ENCODE data around the gene KPNA4.
"Not testable (repeated sequence)": the region's sequence is repeated elsewhere in the genome, so short reads cannot be mapped to it uniquely, and the experiment has no call there.

The KPNA4 gene

DNA sequence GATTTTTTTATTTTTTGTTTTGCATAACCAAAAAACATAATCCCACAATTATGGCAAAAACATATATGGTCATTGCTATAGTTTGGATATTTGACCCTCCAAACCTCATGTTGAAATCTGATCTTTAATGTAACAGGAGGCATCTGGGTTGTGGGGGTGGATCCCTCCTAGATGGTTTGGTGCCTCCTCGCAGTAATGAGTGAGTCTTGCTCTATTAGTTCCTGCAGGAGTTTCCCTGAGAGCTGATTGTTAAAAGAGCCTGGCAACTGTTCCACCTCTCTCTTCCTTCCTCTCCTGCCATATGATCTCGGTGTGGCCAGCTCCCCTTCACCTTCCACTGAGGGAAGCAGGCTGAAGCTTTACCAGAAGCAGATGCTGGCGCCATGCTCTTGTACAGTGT is 82.6 kb downstream of the KPNA4 start:
- no peak for ATAC-seq

DNA sequence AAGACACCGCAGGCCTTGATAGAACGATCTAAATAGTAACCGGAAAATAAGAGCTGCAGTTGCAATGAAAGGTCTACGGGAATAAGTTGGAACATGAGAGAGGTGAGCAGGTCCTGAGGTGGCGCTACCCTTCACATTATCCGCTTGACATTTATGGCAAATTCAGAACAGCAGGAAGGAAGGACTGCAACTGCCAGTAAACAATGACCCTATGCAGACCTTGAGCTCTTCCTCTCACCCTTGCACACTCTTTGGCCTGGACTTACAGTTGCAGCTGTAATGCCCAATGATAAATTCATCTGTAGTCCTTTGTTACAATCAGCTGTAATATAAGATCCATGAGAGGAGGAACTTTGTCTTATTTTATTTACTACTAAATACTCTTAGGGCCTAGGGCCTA is 83.5 kb downstream of the KPNA4 start:
- ATAC-seq: no peak

DNA sequence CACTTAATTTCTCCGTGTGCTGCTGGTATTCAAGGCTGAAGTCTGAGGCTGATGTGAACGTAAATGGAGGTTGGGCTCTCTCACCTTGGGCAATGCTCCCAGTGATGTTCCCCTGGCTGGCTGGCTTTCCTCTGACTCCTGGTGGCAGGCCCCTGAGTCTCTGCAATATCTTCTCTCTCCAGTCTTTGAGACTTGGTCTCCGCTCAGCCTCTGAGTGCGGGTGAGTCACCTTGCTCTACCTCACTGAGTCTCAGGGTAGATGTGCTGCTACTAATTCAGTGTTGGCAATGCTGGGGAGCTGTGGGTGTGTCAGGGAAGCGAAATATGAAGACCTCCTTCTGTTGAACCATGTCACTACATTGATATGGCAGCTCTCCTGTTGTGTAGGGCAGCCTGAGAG is 84.4 kb downstream of the KPNA4 start:
- no peak for ATAC-seq

DNA sequence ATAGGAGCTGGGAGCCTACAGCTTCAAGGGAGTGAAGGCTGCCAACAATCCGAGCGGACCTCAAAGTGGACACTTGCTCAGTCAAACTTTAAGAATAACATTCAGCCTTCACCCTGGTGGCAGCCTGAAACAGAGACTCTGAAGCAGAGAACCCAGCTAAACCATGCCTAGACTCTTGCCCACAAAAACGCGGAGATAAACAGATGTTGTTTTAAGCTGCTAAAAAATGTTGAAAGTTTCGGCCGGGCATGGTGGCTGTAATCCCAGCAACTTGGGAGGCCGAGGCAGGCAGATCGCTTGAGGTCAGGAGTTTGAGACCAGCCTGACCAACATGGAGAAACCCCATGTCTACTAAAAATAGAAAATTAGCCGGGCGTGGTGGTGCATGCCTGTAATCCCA is 86.0 kb downstream of the KPNA4 start:
- ATAC-seq: no peak

- ATAC-seq: no peak
Measured at GRCh38 chr3:160478338-160478737, 87.0 kb downstream of the KPNA4 start.

DNA sequence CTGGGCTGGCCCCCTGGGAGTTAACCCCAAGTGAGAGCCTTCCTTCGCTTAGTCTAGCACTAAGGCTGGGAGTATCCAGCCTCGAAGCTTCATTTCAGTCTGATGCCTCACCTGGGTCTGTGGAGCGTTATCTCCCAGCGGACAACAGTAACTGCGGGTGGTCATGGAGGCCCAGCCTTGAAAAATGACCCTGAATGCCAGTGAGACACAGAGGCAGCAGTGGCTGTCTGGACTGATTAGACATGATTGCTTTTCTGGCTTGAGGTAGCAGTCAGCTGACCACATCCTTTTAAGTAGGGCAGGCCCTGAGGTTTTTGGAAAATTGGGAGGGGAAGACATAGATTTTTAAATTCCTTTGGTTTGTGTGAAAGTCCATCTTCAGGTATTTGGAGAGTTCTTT is 87.6 kb downstream of the KPNA4 start:
- ATAC-seq: no peak

GRCh38 chr3:160475884-160476283 is 89.5 kb downstream of the KPNA4 start:
- no peak for ATAC-seq

DNA sequence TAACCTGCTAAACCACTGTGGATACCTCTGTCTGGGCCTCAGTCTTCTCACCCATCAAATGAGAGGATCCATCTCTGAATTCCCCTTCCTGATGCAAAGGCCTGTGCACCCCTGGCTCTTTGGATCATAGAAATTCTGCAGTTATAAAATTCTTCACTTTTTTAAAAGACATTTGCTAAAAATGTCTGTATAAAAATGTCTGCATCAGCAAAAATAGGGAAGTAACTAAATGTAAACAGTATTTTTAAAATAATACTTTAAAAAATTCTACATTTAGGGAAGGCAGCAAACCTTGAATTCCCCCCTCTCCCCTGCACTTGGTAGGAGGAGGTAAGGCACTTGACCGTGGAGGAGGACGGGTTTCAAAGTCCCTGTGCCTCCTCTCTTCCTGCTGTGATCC is 90.2 kb downstream of the KPNA4 start:
- ATAC-seq: no peak

DNA sequence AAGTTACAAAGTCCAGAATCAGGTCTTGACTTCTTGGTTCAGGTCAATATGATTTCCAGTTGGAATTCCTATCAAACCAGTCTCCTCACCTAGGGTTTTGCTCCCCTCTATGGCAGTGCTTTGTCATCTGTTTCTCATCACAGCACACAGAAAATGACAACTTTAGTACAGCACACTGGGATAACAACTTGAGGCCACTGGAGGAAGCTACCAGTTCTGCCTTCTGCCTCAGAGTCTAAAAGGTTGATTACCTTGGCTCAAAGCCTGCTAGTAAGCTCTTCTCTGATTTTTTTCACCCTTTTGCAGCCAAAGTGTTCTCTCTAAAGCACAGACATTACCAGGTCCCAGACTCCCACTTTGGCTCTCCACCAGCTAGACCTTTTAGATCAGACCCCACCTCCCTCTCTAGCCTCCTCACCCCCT is 90.9 kb downstream of the KPNA4 start:
- no peak for ATAC-seq

GRCh38 chr3:160473978-160474377 is 91.4 kb downstream of the KPNA4 start:
- no peak for ATAC-seq

- no peak for ATAC-seq
Measured at GRCh38 chr3:160473221-160473620, 92.2 kb downstream of the KPNA4 start.

GRCh38 chr3:160472344-160472743 is 93.0 kb downstream of the KPNA4 start:
- ATAC-seq: no peak

GRCh38 chr3:160471892-160472291 is 93.5 kb downstream of the KPNA4 start:
- ATAC-seq: no peak

DNA sequence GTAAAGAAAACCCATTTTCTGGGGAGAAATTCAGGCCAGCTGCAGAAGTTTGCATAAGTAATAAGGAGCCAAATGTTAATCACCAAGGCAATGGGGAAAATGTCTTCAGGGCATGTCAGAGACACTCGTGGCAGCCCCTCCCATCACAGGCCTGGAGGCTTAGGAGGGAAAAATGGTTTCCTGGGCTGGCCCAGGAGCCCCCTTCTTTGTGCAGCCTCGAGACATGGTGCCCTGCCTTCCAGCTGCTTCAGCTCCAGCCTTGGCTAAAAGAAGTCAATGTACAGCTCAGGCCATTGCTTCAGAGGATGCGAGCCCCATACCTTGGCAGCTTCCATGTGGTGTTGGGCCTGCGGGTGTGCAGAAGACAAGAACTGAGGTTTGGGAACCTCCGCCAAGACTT is 95.2 kb downstream of the KPNA4 start:
- no peak for ATAC-seq

DNA sequence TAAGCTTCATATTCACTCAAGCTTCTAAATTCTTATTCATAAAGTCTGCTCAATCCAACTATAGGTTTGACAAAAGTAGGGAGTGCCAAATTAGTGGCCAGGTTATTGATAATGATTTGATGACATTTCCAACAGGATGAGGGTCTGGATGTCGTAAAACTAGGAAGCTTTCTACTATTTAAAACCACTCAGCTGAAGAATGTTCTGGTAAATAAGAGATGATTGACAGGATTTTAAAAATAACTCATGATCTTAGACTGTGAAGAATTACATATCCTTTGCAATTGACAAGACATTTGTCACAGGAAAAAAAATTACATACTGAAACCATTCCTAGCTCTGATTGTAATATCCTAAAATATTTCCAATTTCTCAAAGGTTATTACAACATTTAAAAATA is 100.4 kb downstream of the KPNA4 start:
- no peak for ATAC-seq

- no peak for ATAC-seq
Measured at GRCh38 chr3:160464321-160464720, 101.0 kb downstream of the KPNA4 start.

GRCh38 chr3:160460033-160460432 is 105.3 kb downstream of the KPNA4 start:
- no peak for ATAC-seq

DNA sequence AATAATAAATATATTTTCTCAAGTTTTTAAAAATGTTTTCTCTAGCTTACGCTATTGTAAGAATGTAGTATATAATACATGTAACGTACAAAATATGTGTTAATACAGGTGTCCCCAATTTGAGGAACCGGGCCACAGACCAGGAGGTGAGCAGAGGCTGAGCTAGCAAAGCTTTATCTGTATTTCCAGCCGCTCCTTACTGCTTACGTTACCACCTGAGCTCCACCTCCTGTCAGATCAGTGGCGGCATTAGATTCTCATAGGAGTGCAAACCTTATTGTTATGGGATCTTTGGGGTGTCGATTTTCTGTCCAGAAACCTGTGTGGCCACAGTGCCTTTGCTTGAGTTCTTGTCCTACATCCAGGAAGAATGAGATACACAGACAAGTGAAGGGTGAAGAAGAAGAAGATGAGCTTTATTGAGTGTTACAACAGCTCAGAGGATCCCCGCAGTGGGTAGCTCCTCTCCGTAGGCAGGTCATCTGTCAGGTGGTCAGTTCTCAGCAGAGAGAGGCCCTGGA is 105.9 kb downstream of the KPNA4 start:
- no peak for ATAC-seq

DNA sequence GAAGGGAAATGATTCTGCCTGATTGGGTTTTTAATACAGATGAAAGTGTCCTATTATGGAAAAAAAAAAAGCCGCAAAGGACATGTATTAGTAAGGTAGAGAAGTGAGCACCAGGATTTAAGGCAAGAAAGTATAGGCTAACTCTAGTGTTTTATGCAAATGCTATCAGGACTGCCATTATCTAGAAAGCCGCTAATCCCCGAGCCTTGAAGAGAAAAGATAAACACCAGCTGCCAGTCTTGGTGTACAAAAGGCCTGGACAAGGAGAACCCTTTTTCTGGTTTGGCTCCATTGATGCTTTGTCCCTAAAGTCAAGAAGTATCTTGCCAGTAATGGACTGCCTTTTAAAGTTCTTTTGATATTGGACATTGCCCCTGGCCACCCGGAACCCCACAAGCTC is 107.2 kb downstream of the KPNA4 start:
- ATAC-seq: no peak

GRCh38 chr3:160455846-160456245 is 109.5 kb downstream of the KPNA4 start:
- no peak for ATAC-seq

- no peak for ATAC-seq
Measured at GRCh38 chr3:160454995-160455394, 110.4 kb downstream of the KPNA4 start.

- ATAC-seq: not testable (repeated sequence)
Measured at GRCh38 chr3:160452251-160452650, 113.1 kb downstream of the KPNA4 start.

DNA sequence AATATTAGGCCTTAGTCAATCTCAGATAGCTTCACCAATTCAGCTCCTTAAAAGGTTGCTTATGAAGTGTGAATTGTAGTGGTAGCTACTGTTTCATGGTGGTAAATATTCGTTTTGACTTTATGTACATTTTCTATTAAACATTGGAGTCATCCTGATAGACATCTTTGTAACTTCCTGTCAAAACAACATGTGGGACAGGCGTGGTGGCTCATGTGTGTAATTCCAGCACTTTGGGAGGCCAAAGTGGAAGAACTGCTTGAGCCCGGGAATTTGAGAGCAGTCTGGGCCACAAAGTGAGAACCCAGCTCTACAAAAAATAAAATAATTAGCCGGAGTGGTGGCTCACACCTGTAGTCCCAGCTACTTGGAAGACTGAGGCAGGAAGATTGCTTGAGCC is 113.8 kb downstream of the KPNA4 start:
- ATAC-seq: no peak

DNA sequence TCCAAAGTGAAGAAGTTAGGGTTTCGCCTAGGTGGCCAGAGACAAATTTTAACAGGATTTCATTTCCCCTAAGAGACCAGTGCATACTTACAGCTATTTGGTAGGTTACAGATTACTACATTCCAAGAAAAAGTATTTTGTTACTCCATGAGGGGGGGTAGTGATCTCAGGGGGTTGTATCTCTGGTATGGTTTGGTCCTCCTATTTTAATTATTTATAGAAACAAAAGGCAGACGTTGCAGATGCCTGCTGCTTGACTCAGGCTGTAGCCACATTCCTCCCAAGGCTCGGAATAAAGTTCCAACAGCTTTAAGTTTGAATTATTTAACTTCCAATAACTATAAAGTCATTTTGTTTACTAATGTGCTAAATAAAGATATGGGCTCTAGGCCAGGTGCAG is 114.5 kb downstream of the KPNA4 start:
- ATAC-seq: no peak
